Measurements from ENCODE around the gene UBR3.

The UBR3 gene

DNA sequence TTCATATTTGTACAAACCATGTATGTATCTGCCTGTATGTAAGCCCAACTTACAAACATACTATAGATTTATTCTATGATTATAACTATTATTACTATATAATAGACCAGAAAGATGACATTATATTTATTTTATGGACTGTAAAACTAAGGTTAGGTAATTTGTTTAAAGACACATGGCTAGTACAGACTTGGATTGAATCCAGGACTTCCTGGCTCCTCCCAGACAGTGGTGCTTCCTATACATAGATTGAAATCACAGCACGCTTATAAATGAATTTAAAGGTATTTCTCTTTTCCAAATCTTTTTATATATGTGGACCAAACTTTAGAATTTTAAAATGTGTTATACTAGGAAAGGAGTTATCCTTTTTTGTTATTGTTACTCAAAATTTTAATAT, 199.1 kb downstream of the UBR3 start:
- no peak overlapping the region for H3K4me3 ChIP-seq (ENCODE audit: low read depth, low read length)
- DNase-seq (ENCODE audit: low read depth) = no peak
- TF ChIP-seq, protein P1, sequence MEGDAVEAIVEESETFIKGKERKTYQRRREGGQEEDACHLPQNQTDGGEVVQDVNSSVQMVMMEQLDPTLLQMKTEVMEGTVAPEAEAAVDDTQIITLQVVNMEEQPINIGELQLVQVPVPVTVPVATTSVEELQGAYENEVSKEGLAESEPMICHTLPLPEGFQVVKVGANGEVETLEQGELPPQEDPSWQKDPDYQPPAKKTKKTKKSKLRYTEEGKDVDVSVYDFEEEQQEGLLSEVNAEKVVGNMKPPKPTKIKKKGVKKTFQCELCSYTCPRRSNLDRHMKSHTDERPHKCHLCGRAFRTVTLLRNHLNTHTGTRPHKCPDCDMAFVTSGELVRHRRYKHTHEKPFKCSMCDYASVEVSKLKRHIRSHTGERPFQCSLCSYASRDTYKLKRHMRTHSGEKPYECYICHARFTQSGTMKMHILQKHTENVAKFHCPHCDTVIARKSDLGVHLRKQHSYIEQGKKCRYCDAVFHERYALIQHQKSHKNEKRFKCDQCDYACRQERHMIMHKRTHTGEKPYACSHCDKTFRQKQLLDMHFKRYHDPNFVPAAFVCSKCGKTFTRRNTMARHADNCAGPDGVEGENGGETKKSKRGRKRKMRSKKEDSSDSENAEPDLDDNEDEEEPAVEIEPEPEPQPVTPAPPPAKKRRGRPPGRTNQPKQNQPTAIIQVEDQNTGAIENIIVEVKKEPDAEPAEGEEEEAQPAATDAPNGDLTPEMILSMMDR (IDR thresholded peaks at IDR 0.05; ENCODE audit: insufficient read depth, low read depth, low read length, missing control alignments) = no peak

DNA sequence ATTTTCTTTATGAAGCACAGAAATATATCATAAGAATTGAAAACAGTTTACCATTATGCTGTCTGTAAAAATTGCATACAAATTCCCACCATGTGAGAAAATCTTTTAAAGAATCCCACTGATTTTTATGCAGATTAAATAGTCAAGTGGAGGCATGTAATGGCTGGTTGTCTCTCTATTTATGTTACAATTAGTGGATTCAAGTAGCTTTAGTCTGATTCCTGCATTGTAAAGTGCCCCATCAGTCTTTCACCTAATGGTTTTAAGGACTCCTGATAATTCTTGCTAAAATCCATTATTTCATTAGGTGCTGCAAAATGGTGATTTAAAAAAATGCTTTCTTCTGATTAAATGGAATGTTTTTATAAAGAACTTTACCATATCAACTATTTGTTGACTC, 202.3 kb downstream of the UBR3 start:
- TF ChIP-seq, protein P1 (IDR thresholded peaks at IDR 0.05; ENCODE audit: insufficient read depth, low read depth, low read length, missing control alignments) = no peak

DNA sequence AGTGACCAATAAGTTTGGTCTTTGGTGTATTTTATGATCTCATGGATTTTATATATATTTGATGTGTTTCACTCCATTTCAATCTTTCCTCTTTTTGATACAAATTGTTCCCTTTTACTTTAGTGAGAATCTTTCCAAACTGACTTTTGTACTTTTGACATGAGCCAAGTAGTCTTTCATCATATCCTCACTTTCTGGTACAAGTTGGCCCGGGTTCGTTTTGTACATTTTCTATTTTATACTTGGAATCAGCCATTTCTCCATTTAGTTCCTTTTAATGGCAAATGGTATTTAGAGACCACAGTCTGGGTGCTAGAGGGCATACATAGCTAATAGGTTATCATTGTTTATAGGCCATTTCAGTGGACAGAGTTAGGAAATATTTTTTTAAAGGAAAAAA, 202.8 kb downstream of the UBR3 start:
- H3K4me3 ChIP-seq (ENCODE audit: low read depth, low read length) = no peak overlapping the region
- TF ChIP-seq, protein P1 (IDR thresholded peaks at IDR 0.05; ENCODE audit: insufficient read depth, low read depth, low read length, missing control alignments) = no peak
- DNase-seq (ENCODE audit: low read depth) = no peak

More for the DNA sequence above, 202.3 kb downstream of the UBR3 start:
- H3K4me3 ChIP-seq (ENCODE audit: low read depth, low read length) = no peak overlapping the region
- DNase-seq (ENCODE audit: low read depth) = no peak

DNA sequence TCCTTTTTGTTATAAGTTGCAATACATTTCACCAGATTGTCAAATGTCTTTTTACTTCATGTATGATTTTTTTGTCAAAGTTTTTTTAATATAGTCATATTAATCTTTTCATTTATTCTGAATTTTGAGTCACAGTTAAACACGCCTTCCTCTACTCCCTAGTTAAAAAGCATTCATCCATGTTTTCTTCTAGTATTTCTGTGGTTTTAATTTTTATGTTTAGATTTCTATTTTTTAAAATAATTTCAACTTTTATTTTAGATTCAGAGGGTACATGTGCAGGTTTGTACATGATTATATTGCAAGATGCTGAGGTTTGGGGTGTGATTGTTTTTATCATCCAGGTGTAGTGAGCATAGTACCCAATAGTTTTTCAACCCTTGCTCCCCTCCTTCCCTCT, 204.0 kb downstream of the UBR3 start:
- TF ChIP-seq, protein P1 (IDR thresholded peaks at IDR 0.05; ENCODE audit: insufficient read depth, low read depth, low read length, missing control alignments) = no peak
- DNase-seq (ENCODE audit: low read depth) = no peak
- no peak overlapping the region for H3K4me3 ChIP-seq (ENCODE audit: low read depth, low read length)

DNA sequence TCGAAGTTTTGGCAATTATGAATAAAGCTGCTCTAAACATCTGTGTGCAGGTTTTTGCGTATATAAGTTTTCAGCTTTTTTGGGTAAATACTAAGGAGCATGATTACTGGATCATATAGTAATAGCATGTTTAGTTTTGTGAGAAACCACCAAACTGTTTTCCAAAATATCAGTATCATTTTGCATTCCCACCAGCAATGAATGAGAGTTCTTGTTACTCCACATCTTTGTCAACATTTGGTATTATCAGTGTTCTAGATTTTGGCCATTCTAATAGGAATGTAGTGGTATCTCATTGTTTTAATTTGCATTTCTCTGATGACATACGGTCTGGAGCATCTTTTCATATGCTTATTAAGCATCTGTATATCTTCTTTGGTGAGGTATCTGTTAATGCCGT, 207.3 kb downstream of the UBR3 start:
- no peak for DNase-seq (ENCODE audit: low read depth)
- no peak overlapping the region for H3K4me3 ChIP-seq (ENCODE audit: low read depth, low read length)
- TF ChIP-seq, protein P1 (IDR thresholded peaks at IDR 0.05; ENCODE audit: insufficient read depth, low read depth, low read length, missing control alignments) = no peak

DNA sequence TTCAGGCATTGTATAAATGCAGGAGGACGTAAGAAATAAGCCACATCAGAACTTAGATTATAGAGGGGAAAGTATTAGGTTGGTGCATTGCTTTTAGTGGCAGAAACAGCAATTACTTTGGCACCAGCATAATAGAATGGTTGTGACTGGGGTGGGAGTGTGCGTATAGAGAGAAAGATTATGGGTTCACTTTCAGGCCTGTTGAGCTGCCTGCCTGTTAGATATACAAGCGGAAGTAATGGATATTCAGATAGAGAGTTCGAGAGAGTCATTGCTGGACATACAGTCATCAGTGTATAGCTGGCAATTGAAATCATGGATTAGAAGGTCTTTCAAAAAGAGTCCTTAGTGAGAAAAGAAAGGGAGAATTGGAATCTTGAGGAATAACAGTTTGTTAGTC, 211.5 kb downstream of the UBR3 start:
- no peak for DNase-seq (ENCODE audit: low read depth)
- H3K4me3 ChIP-seq (ENCODE audit: low read depth, low read length) = no peak overlapping the region
- TF ChIP-seq, protein P1 (IDR thresholded peaks at IDR 0.05; ENCODE audit: insufficient read depth, low read depth, low read length, missing control alignments) = no peak

DNA sequence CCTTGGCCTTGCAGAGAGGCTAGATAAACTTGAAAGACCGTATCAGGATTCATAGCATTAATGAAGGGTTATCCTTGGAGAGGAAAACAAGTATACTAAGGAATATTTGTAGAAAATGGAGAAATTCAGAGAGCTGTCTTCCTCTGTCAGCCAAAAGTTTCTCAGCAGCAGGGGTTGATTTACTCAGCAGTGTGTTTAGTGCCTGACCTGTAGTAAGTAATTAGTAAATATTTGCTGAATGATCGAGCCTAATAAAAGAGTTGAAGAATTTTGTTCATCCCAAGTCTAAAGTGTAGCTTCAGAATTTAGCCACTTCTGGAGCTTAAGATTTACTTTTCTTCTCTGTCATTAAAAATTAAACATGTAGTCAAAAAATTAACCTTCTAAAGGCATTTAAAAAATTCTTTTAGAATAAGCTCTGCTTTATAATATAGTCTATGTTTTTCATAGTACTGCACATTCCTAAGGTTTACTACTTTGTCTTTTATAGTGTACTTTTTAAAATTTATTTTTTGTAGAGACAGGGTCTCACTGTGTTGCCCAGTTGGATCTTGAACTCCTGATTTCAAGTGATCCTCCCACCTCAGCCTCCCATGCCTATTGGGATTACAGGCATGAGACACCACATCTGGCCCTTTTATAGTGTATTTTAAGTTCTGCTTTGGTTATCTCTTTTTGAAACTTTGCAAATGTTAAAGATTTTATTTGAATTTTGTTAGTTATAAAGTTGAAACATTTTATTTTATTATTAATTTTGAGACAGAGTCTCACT, 212.3 kb downstream of the UBR3 start:
- H3K4me3 ChIP-seq (ENCODE audit: low read depth, low read length) = no peak overlapping the region
- TF ChIP-seq, protein P1 (IDR thresholded peaks at IDR 0.05; ENCODE audit: insufficient read depth, low read depth, low read length, missing control alignments) = no peak
- DNase-seq (ENCODE audit: low read depth) = no peak
